ENCODE measurements around the gene ERBIN. TPM values are rescaled to one million over a fixed set of nuclear protein-coding genes. Genes with fewer than 3 reads are reported as not detected.
A peak's percentile ranks its signal among the peaks of the same experiment; 100 is the strongest.

ERBIN gene
- total RNA-seq, 1 donor from 2014 or later = 77.4 TPM

DNA sequence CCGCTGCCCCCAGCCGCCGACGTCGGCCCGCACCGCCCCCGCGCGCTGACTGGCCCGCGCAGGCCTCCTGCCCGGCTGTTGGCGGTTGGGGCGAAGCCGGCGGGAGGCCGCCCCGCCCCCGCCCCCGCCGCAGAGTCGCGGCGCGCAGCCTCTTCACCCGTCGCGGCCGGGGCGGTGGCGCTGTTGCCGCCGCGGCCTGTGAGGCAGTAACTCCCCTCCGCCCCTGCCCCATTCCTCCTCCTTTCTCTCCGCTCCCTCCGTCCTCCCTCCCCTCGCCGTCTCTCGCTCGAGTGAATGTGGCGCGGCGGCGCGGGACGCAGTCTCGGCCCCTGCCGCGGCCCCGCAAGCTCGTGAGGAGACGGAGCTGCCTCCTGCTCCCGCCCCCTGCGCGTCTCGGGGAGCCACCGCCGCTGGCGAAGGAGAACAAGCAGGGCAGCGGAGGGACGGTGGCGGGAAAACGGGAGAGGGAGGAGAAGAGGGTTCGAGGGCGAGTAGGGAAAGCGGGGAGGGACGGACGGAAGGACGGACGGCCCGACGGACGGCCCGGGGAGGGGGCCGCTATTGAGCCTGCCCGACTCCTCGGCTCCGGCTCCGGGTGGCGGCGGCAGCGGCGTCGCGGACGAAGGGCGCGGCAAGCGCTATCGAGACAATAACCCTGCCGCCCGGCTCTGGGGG is 637 bp upstream of the ERBIN start:
- DNase-seq (ENCODE audit: low read depth) = no peak
- peak overlapping the region; percentile 84 for H3K4me3 ChIP-seq (ENCODE audit: low read depth, low read length)

DNA sequence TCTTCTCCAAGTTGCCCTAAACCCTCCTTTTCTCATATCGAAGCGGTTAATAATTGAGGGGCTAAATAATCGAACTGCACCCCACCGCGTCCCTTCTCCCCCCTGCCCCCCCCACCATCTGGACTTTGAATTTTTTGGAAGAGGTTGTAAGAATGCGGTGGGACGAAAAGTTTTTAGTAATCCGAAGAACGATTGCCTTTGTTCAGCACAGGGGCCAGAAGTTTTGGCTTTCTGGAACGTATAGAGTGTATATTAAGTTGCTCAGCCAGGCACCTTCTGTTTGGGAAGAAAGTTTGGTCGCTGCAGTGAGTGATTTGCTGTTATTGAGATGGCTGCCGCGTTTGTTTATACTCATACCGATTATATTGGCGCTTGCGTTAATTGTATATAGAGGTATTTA is 518 bp downstream of the ERBIN start:
- DNase-seq (ENCODE audit: low read depth) = no peak
- peak overlapping the region; percentile 84 for H3K4me3 ChIP-seq (ENCODE audit: low read depth, low read length)
- TF ChIP-seq, protein P1, sequence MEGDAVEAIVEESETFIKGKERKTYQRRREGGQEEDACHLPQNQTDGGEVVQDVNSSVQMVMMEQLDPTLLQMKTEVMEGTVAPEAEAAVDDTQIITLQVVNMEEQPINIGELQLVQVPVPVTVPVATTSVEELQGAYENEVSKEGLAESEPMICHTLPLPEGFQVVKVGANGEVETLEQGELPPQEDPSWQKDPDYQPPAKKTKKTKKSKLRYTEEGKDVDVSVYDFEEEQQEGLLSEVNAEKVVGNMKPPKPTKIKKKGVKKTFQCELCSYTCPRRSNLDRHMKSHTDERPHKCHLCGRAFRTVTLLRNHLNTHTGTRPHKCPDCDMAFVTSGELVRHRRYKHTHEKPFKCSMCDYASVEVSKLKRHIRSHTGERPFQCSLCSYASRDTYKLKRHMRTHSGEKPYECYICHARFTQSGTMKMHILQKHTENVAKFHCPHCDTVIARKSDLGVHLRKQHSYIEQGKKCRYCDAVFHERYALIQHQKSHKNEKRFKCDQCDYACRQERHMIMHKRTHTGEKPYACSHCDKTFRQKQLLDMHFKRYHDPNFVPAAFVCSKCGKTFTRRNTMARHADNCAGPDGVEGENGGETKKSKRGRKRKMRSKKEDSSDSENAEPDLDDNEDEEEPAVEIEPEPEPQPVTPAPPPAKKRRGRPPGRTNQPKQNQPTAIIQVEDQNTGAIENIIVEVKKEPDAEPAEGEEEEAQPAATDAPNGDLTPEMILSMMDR (conservative IDR thresholded peaks at IDR 0.05; ENCODE audit: low read depth, low read length) = no peak

More for the DNA sequence above, 637 bp upstream of the ERBIN start:
- TF ChIP-seq, protein P1 (conservative IDR thresholded peaks at IDR 0.05; ENCODE audit: low read depth, low read length) = peak; percentile 34

DNA sequence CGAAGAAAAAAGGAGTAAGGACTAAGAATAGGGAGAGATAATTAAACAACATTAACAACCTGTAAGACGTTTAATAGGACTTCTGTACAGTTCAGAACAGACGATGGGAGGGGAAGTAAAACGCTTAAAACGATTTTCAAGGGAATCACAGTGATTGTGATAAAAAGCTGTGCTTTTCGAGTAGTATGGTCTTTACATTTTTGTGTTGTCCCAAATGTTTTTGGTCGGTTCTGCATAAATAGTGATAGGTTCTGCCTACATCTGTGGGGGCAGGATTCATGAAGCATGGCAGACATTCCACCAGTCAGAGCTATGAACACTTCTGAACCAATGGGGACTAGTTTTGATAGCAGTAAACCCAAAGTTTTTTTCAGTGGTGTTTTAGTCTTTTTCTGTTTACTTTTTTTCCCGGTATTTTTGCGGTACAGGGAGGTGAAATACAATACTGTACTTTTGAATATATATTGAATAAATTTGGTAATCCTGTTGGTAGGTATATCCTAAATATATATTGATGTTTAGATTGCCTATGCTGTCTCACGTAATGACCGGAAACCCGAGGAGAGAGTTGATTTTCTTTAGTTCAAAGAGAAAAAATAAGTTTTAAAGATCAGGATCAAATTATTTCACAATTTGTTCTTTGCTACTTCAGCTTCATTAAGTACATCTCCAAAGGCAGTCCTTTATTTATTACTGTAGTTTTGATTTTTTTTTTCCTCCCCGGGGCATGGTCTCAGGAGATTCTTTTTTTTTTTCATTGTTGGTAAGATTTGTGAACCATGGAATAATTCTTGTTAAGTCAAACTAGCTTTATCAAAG is 1.3 kb downstream of the ERBIN start:
- TF ChIP-seq, protein P1 (conservative IDR thresholded peaks at IDR 0.05; ENCODE audit: low read depth, low read length) = no peak
- peak overlapping the region; percentile 84 for H3K4me3 ChIP-seq (ENCODE audit: low read depth, low read length)
- DNase-seq (ENCODE audit: low read depth) = no peak

- no peak for DNase-seq (ENCODE audit: low read depth)
- TF ChIP-seq, protein P1 (conservative IDR thresholded peaks at IDR 0.05; ENCODE audit: low read depth, low read length) = no peak
- peak overlapping the region; percentile 84 for H3K4me3 ChIP-seq (ENCODE audit: low read depth, low read length)
Observed at GRCh38 chr5:65928322-65928752, 2.0 kb downstream of the ERBIN start.

- peak overlapping the region; percentile 84 for H3K4me3 ChIP-seq (ENCODE audit: low read depth, low read length)
- TF ChIP-seq, protein P1 (conservative IDR thresholded peaks at IDR 0.05; ENCODE audit: low read depth, low read length) = no peak
- DNase-seq (ENCODE audit: low read depth) = no peak
Observed at GRCh38 chr5:65928860-65929259, 2.5 kb downstream of the ERBIN start.

DNA sequence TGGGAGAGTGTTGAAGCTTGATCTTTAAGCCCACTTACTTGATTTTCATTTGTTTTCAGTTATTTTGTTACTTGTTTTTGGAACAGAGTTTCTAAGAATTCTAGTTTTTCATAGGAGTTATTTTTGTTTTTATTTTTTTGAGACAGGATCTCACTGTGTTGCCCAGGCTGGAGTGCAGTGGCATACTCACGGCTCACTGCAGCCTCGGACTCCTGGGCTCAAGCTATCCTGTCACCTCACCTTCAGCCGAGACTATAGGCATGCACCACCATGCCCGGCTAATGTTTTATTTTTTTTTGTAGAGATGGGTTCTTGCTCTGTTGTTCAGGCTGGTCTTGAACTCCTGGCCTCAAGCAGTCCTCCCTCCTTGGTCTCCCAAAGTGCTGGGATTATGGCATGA is 6.3 kb downstream of the ERBIN start:
- TF ChIP-seq, protein P1 (conservative IDR thresholded peaks at IDR 0.05; ENCODE audit: low read depth, low read length) = no peak
- DNase-seq (ENCODE audit: low read depth) = no peak

More for the DNA sequence above, 6.3 kb downstream of the ERBIN start:
- no peak overlapping the region for H3K4me3 ChIP-seq (ENCODE audit: low read depth, low read length)

Data from epithelial cell of proximal tubule (primary cell).